ENCODE measurements around the gene CDH6.

GRCh38 chr5:31335456-31335855 lies 142.0 kb downstream of the CDH6 start:
- no peak for TF ChIP-seq POLR2A (IDR thresholded peaks at IDR 0.05)
- no peak for TF ChIP-seq POLR2AphosphoS5 (IDR thresholded peaks at IDR 0.05)
- no peak for TF ChIP-seq CTCF (IDR thresholded peaks at IDR 0.05)
- no peak for TF ChIP-seq EP300 (IDR thresholded peaks at IDR 0.05)
